ENCODE measurements around the gene COX20.
A peak's percentile ranks its signal among the peaks of the same experiment; 100 is the strongest.

Gene COX20

GRCh38 chr1:244854166-244854565 is 18.7 kb downstream of the COX20 start:
- no peak for DNase-seq

DNA sequence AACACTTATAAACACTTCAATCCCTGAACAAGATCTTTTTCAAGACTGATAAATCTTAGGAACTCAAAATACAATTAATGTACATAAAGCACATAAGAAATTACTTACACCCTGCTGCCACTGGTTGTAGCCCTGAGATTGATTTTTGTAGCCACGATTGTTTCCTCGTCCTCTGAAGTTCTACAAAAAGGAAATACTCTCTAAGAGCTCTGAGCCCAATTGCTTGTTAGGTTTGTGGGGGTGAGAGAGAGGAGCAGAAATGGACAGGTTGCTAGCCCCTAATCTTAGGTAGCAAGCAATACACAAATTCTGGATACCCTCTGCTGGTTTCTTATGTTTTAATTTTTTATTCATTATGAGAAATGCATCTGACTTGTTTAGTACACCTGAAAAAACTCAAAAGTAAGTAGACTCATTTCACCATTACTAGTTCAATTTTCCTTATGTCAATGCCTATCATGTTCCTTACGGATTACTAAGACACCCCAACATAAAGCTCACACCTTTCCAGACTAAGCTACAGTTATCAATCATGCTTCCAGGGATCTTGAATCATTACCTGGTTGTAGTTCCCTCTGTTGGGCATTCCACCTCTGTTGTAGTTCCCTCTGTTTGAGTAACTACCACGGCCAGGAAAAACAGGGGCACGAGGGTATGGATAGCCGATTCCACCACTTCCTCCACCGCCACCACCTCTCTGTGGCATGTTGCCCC is 19.6 kb downstream of the COX20 start:
- no peak for DNase-seq

DNA sequence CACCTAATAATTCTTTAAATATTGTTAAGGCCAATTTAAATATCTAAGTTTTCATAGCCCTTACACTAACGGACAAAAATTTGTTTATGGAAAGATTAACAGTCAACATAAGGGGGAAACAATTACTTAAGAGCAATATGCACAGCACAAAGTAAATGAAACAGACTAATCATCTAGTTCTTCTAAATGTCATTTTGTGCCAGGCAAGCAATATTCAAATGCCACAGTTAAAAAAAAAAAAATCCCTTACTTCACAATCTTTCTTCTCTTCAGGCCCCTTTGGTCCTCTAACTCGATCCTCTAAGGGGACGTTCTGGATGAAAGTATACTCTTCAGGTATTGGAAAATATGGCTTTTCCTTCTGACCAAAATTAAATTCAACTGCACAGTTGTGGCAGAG is 22.3 kb downstream of the COX20 start:
- no peak for DNase-seq

- DNase-seq = no peak
Measured at GRCh38 chr1:244858357-244858756, 22.9 kb downstream of the COX20 start.

- DNase-seq = no peak
Measured at GRCh38 chr1:244860078-244860477, 24.6 kb downstream of the COX20 start.

GRCh38 chr1:244860914-244861610 is 25.6 kb downstream of the COX20 start:
- no peak for DNase-seq

DNA sequence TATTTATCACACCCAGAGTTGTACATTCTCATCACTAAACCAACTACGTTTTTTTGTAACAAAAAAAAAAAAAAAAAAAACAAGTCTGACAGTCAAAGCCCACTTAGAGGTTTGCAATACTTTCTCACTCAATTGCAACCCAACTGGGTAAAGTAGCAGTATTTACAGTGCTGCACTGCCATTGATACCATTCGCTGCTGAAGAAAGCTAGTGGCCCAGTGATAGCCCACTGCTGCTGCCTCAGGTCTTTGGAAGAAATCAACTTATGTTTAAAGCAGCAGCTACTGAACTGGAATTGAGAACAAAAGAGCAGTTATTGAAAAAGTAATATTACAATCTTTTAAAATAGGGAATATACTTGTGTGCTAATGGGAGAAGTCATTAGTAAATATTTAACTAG is 26.2 kb downstream of the COX20 start:
- no peak for DNase-seq

GRCh38 chr1:244862354-244862698 is 26.9 kb downstream of the COX20 start:
- peak; percentile 61 for DNase-seq

- DNase-seq = peak; percentile 91
Measured at GRCh38 chr1:244862699-244863490, 27.4 kb downstream of the COX20 start.

DNA sequence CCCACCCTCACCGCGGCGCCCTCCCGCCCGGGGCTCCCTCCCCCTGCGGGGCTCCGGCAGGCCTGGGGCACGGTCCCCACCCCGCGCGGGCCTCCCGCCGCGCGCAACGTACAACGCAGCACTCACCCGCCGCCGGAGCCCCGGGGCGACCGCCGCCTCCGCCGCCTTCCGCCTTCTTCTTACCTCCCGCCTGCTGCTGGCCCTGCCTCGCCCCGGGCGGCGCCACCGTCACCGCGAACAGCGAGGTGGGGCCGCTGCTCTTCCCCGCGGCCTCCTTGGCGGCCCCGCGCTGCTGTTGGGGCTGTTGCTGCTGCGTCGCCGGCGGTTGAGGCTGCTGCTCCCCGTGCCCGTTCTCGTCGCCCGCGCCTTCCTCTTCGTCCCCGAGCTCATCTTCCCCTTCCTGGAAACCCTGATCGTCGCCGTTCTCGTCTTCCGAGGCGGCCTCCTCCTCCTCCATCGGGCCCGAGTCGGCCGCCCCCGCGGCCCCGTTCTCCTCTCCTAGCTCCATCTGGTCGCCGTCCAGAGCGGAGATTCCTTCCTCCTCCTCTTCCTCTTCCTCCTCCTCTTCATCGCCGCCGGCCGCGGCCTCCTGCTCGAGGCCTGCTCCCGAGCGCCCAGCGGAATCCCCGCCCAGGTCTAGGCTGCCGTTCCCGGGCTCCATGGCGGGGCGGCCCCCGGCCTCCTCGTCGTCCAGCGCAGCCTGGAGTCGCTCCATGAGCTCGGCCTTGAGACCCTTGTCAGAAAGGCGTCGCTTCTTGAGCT is 28.2 kb downstream of the COX20 start:
- no peak for DNase-seq

GRCh38 chr1:244864253-244865027 is 29.0 kb downstream of the COX20 start, which contains the start of gene HNRNPU:
Gene HNRNPU, minus strand, starts transcription at chr1:244864543. Its CDS starts 236 bp downstream, at chr1:244864307.
- peak; percentile 96 for DNase-seq

DNA sequence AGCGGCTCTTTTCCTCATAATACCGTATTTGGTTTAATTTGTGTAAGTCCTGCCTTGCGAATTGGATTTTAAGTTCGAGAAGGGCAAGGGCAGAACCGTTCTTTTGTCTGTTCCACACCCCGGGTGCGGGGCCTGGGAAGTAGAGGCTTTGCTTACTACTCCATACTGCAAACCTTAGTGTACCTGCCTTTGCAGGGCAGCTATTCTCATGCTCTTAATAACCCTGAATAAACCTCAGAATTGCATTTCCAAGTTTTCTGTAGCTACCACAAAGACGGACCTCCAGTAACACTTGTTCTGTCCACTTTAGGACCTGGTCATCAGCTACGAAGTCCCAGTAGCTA is 29.5 kb downstream of the COX20 start:
- peak; percentile 84 for DNase-seq

DNA sequence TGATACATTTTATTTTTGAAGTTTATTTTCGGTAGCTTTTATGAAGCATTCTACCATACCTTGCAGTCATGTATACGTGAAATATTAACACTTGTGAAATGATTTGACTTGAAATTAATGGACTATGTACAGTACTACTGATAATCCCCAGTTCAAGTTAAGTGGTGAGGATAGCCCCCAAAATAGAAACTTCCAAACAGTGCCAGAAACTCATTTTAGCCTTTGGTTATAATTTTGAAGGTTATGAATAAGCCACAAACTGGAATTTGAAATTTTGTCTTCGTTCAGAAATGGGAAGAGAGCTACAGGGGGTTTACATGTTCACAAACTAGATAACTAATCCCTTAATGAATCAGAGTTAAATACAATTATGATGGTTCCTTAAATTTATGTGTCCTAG is 30.4 kb downstream of the COX20 start:
- no peak for DNase-seq

GRCh38 chr1:244866355-244866754 is 30.9 kb downstream of the COX20 start:
- DNase-seq = no peak

DNA sequence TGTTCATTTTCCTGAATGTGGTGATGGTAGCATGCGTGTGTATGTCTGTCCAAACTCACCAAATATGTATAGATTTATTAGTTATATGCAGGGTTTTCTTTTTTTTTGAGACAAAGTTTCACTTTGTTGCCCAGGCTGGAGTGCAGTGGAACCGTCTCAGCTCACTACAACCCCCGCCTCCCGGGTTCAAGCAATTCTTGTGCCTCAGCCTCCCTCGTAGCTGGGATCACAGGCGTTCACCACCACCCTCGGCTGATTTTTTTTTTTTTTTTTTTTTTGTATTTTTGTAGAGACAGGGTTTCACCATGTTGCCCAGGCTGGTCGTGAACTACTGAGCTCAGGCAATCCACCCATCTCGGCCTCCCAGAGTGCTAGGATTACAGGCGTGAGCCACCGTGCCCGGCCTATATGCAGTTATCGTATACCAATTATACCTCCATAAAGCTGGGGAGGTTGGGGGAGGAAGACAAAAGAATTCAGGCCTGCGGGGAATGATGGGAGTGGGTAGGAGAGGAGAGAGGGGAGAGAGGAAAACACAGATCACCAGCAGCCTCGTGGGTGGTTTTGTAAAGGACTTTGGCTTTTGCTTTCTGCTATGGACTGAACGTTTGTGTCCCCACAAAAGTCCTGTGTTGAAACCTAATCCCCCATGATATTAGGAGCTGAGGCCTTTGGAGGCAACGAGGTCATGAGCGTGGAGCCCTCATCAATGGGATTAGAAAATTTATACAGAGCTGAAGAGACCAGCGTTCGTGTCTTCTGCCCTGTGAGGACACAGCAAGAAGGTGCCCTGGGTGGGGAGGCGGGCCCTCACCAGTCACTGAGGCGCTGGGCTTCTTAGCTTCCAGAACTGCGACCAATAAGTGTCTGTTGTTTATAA is 33.3 kb downstream of the COX20 start:
- no peak for DNase-seq

GRCh38 chr1:244869364-244869827 is 33.9 kb downstream of the COX20 start:
- no peak for DNase-seq

GRCh38 chr1:244869950-244870349 is 34.5 kb downstream of the COX20 start:
- no peak for DNase-seq

GRCh38 chr1:244874974-244875579 is 39.6 kb downstream of the COX20 start:
- no peak for DNase-seq

DNA sequence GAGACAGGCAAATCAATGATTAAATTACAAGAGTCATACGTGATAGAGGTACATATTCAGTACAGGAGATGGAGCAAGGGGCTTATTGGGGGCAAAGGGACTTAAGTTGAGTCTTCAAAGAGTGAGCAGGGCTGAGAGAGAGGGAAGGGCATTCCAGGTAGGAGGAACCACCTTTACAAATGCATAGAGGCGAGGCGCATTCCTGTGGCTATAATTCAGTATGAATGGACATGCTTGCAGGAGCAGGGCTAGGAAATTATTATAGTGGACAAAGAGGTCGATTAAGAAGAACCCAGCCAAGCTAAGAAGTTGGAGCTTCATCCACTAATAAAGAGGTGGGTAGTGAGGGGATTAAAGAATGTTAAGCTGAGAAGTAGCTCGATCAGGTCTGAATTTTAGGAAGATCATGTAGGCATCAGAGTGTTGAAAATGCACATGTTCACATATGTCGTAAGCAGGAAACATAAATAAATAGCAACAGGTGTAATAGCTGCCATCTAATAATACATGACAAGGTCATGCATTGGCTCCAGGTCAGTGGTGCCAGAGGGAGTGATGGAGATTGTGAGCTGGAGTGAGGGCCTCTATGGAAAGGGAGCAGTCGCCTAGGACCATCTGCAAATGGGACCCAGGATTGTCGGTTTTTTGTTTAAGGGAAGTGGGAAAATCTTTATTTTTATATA is 40.9 kb downstream of the COX20 start:
- DNase-seq = no peak

DNA sequence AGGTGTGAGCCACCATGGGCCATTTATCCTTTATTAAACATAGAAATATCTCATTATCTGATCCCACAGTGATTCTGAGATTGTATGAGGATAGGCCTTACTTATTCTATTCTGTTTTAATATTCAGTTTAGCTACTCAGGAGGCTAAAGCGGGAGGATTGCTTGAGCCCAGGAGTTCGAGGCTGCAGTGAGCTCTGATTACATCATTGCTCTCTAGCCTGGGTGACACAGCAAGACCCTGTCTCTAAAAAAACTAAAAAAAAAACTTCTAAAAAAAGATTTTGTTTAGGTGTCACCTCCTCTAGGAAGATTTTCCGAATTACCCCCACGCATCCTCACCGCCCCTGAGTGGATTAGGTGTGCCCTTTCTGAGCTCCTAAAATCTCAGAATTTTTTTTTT is 43.2 kb downstream of the COX20 start:
- DNase-seq = no peak
